GM19372 (cell line): Measurements from ENCODE around the gene POGZ.

Experiments
- ATAC-seq: cut with Tn5 transposase; IDR thresholded peaks from one replicate; pipeline ENCODE4 v1.9.1; 2021; ENCODE audit warnings: mild to moderate bottlenecking, low read depth, moderate library complexity; ENCODE audit not compliant: unreplicated experiment

The POGZ gene

DNA sequence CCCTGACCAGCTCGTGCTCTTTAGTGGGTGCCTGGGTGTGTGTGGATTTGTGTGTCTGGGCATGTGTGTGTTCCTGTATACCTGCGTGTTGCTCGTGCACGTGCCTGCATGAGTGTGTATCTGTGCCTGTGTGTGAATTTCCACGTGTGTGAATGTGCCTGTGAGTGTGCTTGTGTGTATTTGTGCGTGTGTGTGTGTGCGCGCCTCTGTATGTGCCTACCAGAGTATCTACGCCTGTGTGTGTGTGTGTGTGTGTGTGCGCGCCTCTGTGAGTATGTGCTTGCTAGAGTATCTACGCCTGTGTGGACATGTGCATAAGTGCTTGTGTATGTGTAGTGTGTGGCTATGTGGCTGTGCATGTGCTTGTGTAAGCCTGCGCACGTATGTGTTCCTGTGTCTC is 86.1 kb downstream of the POGZ start:
- ATAC-seq, result no peak

DNA sequence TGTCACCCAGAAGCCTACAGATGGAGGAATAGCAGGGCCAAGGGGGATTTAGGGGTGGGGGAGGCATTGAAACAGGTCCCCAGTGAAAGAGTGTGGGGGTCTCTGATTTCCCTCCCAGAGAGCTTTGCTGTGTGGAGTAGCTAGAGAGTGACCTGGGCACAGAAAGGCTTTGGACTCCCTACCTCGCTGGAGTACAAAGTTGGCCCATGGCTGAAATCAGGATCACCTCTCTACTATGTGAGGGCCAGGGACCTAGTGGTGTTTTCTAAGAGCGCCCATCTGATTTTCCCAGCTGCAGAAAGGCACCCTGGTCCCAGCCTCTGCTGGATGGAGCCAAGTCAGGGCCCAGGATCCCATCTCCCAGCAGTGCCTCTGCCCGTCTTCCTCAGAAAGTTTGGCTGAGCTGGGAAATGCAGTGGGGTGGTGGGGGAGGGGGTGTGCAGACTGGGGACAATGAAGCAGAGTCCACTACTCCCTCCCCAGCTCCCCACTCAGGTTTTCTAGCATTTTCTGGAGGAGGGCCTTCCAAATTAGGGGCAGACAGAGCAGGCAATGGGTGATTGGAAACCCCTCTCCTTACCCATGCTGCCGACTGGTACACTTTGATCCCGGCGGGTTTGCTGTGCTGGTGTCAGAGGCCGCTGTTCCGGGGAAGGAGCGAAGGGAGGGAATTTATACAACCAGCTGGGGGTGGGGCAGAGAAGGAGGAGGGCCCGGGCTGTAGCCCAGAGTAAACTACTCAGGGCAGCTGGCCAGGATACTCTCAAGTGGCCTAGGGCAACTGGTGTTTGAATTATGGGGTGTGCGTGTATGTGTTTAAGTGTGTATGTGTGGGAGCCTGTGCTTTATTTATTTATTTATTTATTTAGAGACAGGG is 87.0 kb downstream of the POGZ start, which contains the start of gene SELENBP1:
Gene SELENBP1 (minus strand): TSS at position 648 of the 877 bp plus-strand sequence. CDS start 64 bp downstream, at position 584.
- ATAC-seq, result no peak

DNA sequence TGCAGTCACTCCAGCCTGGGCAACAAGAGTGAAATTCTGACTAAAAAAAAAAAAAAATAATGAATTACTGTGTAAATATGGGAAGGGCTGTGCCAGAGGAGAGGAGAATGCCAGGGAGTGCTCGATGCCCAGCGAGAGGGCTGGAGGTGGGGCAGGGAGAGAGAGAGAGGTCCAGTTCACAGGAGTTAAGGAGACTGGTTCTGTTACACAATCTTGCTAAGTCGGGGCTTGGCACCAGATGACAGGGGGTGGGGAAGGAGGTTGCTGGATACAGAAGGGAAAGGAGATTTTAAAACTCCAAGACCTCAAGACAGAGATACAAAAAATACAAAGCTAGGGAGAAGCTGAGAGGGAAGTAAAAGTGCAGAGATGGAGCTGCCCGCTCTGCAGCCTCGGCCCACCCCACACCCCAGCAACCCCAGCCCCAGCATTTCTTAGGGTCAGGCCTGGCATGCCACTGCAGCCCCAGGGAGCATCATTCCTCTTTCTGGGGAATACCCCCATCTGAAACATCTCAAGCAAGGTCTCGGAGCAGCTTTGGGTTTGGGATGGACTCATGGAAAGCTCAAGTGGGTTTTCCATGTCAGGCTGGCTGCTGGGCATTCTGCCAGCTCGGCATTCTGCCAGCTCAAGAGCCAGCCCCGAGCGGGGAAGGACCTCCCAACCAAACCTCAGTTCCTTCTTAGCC is 87.8 kb downstream of the POGZ start:
- no peak for ATAC-seq

DNA sequence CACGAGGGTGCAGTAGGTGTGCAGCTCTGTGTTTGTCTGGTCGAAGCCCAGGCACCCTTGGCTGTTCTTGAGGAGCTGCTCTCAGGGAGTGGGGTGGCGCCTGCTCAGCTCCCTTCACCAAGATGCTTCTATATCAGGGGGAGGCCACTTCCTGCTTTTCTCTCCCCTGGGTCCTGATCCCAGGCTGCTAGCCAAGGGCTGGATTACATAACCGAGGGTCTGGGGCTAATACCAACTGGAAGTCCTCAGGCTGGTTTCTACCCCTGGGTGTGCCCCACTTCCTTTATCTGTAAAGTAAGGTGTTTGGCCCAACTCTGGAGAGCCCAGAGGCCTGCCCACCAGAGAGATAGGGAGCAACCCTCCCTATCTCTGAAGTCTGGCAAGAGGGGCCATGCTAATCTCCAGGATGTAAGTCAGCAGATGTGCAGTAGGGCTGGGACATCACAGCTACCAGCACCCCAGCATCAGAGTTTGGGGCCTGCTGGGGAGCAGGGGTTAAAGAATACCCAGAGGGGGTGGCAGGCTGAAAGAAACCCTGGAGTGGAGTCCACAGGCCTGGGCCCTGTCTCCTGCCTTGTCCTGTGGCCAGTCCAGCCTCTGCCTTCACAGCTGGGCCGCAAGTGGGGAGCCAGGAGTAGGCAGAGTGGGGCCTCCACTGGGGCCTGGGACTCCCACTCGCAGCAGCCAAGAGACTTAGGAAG is 88.9 kb downstream of the POGZ start:
- no peak for ATAC-seq

DNA sequence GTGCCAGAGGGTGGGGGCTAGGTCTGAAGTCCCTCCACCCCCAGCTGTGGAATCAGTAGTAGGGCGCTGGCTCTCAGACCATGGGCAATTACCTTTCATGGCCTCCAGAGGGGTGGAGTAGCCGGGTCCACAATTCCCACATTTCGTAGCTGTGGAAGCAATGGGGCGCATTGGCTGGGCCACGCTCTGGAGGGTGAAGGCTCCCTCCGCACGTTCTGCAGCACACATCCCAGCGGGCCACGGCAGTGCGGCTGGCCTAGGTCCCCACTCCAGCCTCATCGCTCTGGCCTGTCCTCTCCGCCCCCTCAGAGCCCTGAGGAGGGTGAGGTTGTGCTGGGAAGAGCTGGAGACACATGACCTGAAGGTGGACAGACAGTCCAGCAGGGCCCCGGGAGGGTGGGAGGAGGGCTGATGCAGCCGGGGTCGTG is 89.7 kb downstream of the POGZ start:
- no peak for ATAC-seq

DNA sequence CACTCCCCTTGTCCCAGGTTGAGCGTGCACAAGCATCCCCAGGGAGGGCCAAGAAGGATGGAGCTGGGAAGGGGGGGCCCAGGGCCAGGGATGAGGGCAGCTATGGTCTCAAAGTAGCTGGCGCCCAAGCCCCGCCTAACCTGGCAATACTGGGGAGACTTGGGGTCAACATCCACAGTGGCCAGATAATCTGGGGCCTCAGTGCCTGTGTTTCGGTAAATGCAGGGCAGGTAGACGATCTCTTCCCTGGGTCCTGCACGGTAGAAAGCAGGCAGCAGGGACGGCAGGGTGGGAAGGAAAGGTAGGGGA is 90.0 kb downstream of the POGZ start:
- ATAC-seq, result no peak

DNA sequence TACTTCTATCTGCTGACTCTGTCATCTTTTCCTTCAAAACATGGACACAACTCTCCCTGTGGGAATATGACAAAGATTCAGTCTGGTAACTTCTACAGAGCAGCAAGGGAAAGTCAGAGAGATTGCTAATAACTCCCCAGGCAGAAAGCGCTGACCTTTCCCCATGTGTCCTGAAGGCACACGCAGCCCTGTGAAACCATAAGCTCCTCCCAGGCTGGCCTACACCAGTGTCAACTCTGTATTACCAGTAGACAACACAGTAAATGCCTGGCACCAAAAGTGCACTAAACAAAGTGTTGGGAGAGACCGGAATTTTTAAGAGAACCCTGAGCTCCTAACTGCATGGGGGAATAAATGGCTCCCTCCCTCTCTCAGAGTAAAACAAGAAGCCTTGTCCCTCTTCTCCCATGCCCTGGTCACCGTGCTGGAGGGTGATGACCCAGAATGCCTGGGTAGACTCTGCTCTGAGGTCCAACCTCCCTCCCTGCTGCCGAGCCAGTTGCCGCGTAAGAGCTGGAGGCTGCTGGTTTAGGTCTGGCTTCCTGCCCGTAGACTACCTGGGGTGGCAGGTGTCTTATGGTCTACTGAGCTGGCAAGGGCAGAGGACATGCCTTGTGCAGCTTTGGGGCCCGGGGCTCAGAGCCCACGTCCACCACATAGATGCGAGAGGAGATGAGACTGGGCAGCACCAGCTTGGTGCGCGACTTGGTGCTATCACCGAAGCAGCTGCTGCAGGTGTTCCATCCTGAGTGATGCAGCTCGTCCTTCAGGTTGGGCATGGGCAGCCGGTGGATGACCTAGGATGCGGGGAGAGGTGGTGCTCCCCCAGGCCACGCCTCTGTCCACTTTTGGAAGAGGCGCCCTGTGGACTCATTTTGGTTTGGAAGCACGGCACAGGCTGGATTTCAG is 90.6 kb downstream of the POGZ start:
- ATAC-seq, result no peak

DNA sequence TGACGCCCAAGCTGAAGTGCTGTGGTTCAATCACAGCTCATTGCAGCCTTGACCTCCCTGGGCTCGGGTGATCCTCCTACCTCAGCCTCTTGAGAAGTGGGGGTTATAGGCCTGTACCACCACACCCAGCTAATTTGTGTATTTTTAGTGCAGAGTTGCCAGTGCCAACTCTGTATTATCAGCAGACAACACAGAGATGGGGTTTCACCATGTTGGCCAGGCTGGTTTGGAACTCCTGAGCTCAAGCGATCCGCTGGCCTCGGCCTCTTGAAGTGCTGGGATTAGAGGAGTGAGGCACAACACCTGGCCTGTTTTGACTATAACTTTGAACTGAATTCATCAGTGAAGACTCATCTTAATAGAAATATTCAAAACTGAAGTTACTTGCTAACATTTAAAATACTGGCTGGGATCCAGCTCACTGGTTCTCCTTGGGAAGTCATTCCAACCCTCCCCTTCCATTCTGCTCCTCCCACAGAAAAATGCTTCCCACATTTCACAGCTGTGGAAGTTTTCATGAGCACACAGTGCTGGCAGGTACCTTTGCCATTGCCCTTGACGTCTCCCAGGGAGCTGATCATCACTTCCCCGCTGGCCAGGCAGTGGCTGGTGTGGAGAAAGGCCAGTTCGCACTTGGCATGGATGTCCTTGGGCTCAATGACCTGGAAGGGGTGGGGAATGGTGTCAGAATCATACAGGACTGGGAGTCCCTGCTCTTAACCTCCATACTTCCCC is 91.5 kb downstream of the POGZ start:
- ATAC-seq, result no peak

DNA sequence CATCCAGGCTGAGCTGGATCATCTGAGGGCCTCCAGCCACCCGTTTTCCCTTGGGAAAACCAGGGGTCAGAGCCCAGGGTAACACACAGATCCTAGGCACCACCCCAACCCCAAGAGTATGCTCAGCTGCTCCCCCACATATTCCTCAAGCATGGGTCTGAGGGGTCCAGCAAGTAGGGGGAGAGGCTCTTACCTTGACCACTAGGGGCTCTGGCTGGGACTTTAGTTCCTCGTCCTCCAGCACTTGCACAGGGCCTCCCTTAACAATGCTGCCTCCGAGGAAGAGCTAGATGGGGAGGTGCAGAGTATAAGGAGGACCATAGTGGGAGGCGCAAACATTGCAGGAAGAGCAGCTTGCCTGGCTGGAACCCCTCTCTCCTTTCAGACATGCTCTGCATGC is 94.3 kb downstream of the POGZ start:
- no peak for ATAC-seq

DNA sequence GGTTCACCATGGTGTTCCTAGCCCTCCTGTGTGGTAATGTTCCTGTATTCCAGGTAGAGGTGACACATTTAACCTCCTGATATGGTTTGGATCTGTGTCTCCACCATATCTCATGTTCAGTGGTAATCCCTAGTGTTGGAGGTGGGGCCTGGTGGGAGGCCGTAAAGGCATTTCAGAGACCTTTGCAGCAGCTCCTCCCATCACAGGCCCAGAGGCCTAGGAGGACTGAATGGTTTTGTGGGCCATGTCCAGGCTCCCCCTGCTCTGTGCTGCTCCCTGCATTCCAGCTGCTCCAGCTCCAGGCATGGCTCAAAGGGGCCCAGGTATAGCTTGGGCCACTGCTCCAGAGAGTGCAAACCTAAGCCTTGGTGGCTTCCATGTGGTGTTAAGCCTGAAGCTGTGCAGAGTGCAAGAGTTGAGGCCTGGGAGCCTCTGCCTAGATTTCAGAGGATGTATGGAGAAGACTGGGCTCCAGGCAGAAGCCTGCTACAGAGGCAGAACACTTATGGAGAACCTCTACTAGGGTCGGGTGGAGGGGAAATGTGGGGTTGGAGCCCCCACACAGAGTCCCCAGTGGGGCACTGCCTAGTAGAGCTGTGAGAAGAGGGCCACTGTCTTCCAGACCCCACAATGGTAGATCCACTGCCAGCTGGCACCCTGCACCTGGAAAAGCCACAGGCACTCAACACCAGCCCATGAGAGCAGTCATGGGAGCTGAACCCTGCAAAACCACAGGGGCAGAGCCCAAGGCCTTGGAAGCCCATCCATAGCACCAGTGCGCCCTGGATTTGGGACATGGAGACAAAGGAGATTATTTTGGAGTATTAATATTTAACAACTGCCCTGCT is 96.8 kb downstream of the POGZ start:
- ATAC-seq, result no peak

DNA sequence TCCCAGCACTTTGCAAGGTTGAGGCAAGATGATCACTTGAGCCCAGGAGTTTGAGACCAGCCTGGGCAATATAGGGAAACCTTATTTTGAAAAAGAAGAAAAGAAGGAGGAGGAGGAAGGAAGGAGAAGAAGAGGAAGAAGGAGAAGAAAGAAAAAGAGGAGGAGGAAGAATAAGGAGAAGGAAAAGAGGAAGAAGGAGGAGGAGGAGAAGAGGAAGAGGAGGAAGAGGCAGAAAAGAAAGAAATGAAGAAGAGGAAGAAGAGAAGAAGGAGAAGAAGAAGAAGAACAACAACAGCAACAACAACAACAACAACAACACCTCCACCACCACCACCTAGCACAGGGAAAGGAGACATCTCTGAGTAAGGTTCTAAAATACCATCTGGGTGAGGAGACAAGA is 97.4 kb downstream of the POGZ start:
- no peak for ATAC-seq

DNA sequence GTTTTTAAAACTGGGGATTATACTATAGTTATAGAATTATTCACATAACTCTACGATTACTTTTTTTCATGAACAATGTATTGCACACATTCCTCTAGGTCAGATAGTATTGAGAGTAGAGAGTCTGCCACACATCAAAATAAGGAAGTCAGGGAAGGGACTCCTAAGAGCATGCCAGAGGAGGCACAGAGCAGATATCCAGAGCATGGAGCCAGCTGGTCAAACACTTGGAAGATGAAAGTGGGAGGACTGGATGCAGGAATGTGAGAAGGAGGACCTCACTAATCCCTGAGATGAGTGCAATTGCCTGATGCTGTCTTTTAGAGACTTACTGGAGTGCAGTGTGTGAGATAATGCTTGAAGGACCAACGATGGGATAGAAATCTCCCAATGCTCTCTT is 102.6 kb downstream of the POGZ start:
- no peak for ATAC-seq
